ENCODE data around the gene HHAT.

HHAT gene

DNA sequence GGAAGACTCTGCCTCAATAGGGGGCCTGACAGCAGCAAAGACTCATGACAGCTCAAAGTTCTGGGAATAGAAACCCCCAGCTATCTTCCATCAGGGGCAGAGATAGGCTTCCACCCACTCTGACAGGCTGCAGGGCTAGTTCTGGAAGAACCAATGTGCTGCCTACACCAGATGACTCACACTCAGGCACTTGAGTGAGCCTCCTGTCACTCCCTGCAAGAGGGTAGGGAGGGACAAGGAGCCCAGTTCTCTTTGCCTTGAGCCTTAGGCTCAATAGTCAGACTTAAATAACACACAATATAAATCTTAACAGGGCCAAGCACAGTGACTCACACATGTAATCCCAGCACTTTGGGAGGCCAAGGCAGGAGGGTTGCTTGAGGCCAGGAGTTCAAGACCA, 386.4 kb downstream of the HHAT start:
- TF ChIP-seq CTCF (IDR thresholded peaks at IDR 0.05) = no peak

- no peak for TF ChIP-seq CTCF (IDR thresholded peaks at IDR 0.05)
Observed at GRCh38 chr1:210722410-210723081, 393.8 kb downstream of the HHAT start.

DNA sequence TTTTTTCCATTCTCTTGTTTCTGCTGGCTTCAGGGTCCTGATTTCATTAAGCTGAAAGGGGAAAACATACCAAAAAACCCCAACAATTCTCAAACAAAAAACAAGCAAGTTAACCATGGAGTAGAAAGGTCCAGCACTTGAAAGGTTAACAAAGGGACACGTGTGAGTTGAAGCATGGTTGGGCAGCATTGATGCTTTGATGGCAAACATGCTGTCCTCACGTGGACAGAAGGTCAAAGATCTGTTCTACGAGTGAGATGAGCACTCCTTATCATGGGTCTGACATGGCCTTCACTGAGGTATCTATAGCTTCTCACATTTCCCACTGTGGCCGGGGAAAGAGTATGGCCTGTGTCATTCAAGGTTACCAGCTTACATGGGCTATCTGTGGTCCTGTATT, 394.9 kb downstream of the HHAT start:
- no peak for TF ChIP-seq CTCF (IDR thresholded peaks at IDR 0.05)

DNA sequence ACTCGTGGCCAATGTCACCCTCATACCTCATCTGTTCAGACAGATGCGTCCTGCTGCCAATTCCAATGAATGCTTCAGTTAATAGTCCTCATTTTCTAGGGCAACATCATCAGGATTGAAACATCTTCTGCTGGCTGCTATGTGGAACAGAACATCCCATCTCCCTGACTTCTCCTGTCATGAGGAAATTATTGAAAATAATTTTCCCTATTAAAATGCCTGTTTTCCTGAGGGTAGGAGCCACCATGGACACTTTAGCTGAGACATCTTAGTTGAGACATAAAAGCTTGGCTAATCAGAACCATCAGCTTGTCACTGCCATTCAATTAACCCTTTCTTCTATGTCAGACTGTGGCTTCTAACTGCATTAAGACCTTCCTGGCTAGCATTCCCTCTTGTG, 396.1 kb downstream of the HHAT start:
- TF ChIP-seq CTCF (IDR thresholded peaks at IDR 0.05) = no peak
